ENCODE measurements around the gene DIRAS1. TPM values are rescaled to one million over a fixed set of nuclear protein-coding genes. Genes with fewer than 3 reads are reported as not detected.

DIRAS1 gene
- total and polyA plus RNA-seq, 8 donors = 2.4 to 16.3 (median 3.4) TPM

GRCh38 chr19:2750808-2751437 is 29.8 kb upstream of the DIRAS1 start:
- no peak for TF ChIP-seq CTCF (IDR thresholded peaks at IDR 0.05)
- no peak overlapping the region for H3K4me3 ChIP-seq
- H3K36me3 ChIP-seq = peaks cover 0 to 6% (median 5%) of the 10 kb centered on the region in 3 donors
- ATAC-seq = no peak
- no peak overlapping the region for H3K27ac ChIP-seq
- intact Hi-C loops (cut with DNase I) = loop anchor here in 2 of 3 donors (5.0 to 10.0 kb wide), 2 partner anchors 104 to 106 kb away; no protein-coding TSS in a partner anchor
- FAIRE-seq = no peak
- no peak for DNase-seq
- no peaks in the 10 kb centered on the region for H3K9me3 ChIP-seq
- 64 to 69% methylated on average over 17 of the region's 17 CpGs for WGBS, 2 donors
- no peaks in the 10 kb centered on the region for H3K4me1 ChIP-seq
- no peaks in the 10 kb centered on the region for H3K27me3 ChIP-seq

- WGBS, 2 donors = 71 to 82% methylated on average over 7 of the region's 7 CpGs
- Histone ChIP-seq H3K27me3 (no peaks in the 10 kb centered on the region), H3K27ac (no peak overlapping the region), H3K9me3 (no peaks in the 10 kb centered on the region), H3K4me1 (no peaks in the 10 kb centered on the region), H3K4me3 (no peak overlapping the region), H3K36me3 (no peaks in the 10 kb centered on the region)
- no peak for FAIRE-seq
- intact Hi-C loops (cut with DNase I) = no loop called here
- no peak for ATAC-seq
- DNase-seq = no peak
- TF ChIP-seq CTCF (IDR thresholded peaks at IDR 0.05) = no peak
Observed at GRCh38 chr19:2747349-2747748, 26.2 kb upstream of the DIRAS1 start.

- Histone ChIP-seq H3K4me1 (peaks cover 0 to 1% (median 1%) of the 10 kb centered on the region in 3 donors), H3K27me3 (no peaks in the 10 kb centered on the region), H3K9me3 (no peaks in the 10 kb centered on the region), H3K36me3 (no peaks in the 10 kb centered on the region), H3K4me3 (no peak overlapping the region), H3K27ac (no peak overlapping the region)
- DNase-seq = no peak
- ATAC-seq = no peak
- intact Hi-C loops (cut with DNase I) = no loop called here
- TF ChIP-seq CTCF (IDR thresholded peaks at IDR 0.05) = no peak
- 33% methylated on average over 4 of the region's 4 CpGs for WGBS, 2 donors
- FAIRE-seq = no peak
Observed at GRCh38 chr19:2744113-2744512, 22.9 kb upstream of the DIRAS1 start.

GRCh38 chr19:2743099-2743498 is 21.9 kb upstream of the DIRAS1 start:
- Histone ChIP-seq H3K27ac (no peak overlapping the region), H3K4me1 (peaks cover 0 to 5% (median 3%) of the 10 kb centered on the region in 3 donors), H3K4me3 (no peak overlapping the region), H3K36me3 (no peaks in the 10 kb centered on the region), H3K9me3 (no peaks in the 10 kb centered on the region), H3K27me3 (no peaks in the 10 kb centered on the region)
- intact Hi-C loops (cut with DNase I) = no loop called here
- no peak for ATAC-seq
- FAIRE-seq = no peak
- DNase-seq = no peak
- no peak for TF ChIP-seq CTCF (IDR thresholded peaks at IDR 0.05)
- WGBS, 2 donors = 52 to 60% methylated on average over 8 of the region's 8 CpGs

GRCh38 chr19:2740314-2740656 is 19.1 kb upstream of the DIRAS1 start:
- no peaks in the 10 kb centered on the region for H3K9me3 ChIP-seq
- WGBS, 2 donors = 38 to 40% methylated on average over 13 of the region's 13 CpGs
- no peak overlapping the region for H3K4me3 ChIP-seq
- H3K4me1 ChIP-seq = peaks cover 0 to 5% (median 3%) of the 10 kb centered on the region in 3 donors
- TF ChIP-seq CTCF (IDR thresholded peaks at IDR 0.05) = no peak
- no peaks in the 10 kb centered on the region for H3K27me3 ChIP-seq
- H3K36me3 ChIP-seq = no peaks in the 10 kb centered on the region
- no peak for DNase-seq
- FAIRE-seq = no peak
- intact Hi-C loops (cut with DNase I) = no loop called here
- ATAC-seq = no peak
- no peak overlapping the region for H3K27ac ChIP-seq
